Renal cortex interstitium (tissue), 11 donors: Measurements from ENCODE around the gene MUC20. TPM values are rescaled to one million over a fixed set of nuclear protein-coding genes. Genes with fewer than 3 reads are reported as not detected.
"Not testable (repeated sequence)": the region's sequence is repeated elsewhere in the genome, so short reads cannot be mapped to it uniquely, and the experiment has no call there.

Source experiments
- DNase-seq, 11 donors: peaks; one replicate each; pipeline ENCODE4 v3.0.0-alpha.2; 2013; ENCODE audit warnings: low read depth in 9 of 11, low spot score in 4 of 11; ENCODE audit errors: extremely low read depth in 1 of 11
- polyA plus RNA-seq, 3 donors: library from polyadenylated mRNA; unstranded; fragments of 120-200 nt; gene quantifications; one replicate each; pipeline ENCODE4 v1.2.1, GENCODE V29; 2013; ENCODE audit not compliant: insufficient read length in 3 of 3

Gene MUC20
- polyA plus RNA-seq, 3 donors, result 16.3 to 37.2 (median 16.7) TPM

DNA sequence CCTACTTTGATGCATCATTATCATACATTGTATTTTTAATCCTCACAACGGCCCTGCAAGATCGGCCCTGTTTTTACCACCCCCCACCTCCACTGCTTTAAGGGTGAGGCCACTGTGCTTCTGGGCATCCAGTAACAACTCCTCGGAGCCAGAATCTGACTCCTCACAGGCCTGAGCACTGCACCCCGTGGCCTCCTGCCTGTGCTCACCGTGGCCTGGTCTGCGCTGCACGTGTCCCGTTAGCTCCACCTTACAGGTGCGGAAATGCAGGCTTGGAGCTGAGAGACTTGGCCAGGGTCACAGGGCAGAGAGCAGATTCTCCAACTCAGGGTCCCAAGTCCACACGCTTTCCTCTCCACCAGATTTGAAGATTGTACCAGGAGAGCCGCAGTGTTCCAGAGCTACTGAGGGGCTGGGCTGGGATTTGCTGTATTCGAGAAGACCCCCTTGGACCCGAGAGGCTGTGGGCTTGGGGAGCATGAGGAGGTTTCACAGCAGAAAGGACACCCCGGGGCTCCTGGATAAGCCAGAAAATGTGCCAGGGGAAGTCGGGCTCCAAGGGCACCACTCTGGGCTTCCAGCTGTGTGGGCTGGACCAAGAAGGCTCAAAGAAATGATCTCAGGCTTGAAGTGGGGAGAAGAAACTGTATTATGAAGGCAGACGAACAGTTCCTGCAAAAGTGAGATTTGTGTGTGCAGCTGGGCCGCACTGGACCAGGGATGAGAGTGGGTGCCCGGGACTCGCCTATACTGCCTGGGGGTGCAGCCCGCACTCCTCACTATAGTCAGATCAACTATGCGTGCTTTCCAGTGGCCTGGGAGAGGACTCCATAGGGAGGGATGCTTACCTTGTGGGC is 1.6 kb downstream of the MUC20 start:
- DNase-seq, result not testable (repeated sequence)

DNA sequence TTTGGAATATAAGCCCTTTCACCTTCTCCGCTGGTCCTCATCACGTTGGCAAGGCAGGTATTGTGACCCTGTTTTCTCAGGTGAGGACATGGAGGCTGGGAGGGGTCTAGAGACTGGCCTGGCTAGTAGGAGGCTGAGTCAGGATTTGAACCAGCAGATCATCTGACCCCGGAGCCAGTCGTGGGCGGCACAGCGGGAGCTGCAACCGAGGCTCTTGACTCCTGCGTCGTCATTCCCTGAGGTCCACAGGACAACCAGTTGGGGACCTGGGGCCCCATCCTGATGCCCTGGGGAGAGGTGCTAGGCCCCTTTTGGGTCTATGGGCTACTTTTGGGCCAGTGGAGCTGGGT is 2.2 kb downstream of the MUC20 start:
- DNase-seq, result not testable (repeated sequence)

DNA sequence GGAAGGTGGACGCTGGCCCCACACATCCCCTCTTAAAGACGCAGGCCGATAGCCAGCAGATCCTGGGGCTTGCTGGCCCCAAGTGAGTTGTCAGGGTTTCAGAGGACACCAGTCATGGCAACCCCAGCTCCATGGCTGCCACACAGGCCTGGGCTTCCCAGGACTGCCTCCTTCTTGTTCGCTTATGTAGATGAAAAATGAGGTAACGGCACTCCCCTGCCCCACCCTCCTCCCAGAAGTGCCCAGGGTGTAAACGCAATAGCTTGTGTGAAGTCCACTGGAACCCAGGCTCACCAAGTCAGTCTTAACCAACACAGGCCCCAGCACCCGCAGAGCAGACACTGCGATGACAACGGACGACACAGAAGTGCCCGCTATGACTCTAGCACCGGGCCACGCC is 3.6 kb downstream of the MUC20 start:
- not testable (repeated sequence) for DNase-seq

DNA sequence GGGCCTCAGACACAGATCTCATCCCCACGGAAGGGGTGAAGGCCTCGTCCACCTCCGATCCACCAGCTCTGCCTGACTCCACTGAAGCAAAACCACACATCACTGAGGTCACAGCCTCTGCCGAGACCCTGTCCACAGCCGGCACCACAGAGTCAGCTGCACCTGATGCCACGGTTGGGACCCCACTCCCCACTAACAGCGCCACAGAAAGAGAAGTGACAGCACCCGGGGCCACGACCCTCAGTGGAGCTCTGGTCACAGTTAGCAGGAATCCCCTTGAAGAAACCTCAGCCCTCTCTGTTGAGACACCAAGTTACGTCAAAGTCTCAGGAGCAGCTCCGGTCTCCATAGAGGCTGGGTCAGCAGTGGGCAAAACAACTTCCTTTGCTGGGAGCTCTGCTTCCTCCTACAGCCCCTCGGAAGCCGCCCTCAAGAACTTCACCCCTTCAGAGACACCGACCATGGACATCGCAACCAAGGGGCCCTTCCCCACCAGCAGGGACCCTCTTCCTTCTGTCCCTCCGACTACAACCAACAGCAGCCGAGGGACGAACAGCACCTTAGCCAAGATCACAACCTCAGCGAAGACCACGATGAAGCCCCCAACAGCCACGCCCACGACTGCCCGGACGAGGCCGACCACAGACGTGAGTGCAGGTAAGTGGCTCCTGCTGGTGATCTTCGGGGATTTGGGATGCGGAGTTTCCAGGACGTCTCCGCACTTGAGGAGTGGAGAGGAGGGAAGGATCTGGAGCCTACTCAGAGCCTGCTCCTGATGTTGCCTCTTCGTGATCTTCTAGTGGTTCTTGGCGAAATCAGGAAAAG is 5.3 kb downstream of the MUC20 start:
- not testable (repeated sequence) for DNase-seq

DNA sequence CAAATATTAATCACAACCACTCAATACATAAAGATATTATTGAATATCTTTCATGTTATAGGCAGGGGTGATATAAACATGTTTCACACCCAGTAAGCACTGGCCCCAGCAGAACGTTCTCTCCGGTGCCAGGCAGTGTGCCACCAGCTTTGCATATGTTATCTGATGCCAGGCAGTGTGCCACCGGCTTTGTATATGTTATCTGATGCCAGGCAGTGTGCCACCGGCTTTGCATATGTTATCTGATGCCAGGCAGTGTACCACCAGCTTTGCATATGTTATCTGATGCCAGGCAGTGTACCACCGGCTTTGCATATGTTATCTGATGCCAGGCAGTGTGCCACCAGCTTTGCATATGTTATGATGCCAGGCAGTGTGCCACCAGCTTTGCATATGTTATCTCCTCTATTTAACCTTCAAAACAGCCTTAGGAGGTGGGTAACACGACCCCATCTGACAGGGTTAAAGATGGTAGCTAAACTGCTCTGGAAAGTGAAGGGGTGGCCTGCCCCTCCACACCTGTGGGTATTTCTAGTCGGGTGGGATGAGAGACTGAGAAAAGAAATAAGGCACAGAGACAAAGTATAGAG is 6.9 kb downstream of the MUC20 start:
- DNase-seq, result no peak

DNA sequence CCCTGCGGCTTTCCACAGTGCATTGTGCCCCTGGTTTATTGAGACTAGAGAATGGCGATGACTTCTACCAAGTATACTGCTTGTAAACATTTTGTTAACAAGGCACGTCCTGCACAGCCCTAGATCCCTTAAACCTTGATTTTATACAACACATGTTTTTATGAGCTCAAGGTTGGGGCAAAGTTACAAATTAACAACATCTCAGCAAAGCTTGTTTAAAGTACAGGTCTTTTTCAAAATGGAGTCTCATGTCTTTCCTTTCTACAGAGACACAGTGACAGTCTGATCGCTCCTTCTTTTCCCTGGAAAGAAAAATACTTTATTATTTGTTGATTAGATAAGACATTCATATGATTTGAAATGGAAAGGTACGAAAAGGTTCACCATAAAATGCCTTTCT is 8.0 kb downstream of the MUC20 start:
- DNase-seq, result not testable (repeated sequence)

DNA sequence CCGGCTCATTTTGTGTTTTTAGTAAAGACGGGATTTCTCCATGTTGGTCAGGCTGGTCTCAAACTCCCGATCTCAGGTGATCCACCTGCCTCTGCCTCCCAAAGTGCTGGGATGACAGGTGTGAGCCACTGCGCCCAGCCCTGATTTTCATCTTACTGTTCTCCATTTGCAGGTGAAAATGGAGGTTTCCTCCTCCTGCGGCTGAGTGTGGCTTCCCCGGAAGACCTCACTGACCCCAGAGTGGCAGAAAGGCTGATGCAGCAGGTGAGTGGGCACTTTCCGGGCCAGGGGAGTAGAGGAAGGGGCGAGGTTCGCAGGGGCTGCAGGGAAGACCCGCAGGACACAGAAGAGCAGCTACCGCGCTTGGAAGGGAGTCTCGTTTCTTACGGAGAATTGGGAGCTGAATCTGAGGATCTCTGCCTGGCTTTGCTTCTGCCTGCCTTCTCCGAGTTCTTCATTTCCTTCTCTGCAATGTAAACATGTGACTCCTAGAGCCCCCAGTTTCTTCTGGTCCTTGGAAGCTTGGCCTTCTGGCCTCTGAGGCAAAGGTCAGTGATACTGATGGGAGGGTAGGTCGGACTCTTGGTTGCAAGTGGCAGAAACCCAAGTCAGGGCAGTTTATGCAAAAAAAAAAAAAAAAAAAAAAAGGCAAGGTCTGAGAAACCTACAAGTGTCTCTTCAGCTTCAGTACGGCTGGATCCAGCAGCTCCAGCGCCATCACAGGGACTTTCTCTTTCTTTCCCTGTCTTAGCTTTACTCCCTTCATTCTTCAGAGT is 8.9 kb downstream of the MUC20 start:
- no peak for DNase-seq

DNA sequence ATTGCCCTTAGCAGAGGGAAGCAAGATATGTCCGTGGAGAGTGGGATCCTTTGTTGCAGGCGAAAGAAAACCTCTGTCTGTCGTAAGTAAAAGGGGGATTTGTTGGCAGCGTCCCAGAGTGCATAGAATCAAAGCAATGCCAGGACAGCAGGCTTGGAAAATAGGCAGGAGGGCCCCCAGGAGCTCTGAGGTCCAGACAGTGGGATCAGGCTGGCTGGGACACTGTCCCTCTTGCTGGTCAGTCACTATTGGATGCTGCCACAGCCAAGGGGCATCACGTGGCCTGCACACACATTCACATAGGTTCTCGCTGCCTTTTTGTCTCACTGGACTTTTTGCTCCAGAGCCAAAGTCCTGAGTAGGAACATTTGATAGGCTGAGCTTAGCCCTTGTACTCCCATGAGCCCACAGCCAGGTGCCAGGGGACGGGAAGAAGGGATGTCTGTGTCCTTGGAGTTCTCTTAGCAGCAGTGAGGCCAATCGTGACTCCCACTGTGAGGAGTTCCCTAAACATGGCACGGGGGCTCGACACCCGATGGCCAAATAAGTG is 10.7 kb downstream of the MUC20 start:
- DNase-seq, result no peak

DNA sequence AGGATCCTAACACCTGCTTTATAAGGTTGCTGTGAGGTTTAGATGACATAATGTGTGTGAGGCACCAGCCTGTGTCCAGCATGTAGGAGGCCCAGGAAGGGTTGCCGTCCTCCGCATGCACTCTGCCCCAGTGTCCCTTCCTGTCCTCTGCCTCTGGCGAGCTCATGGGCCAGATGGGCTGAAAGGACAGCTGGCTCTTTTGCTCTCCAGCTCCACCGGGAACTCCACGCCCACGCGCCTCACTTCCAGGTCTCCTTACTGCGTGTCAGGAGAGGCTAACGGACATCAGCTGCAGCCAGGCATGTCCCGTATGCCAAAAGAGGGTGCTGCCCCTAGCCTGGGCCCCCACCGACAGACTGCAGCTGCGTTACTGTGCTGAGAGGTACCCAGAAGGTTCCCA is 12.2 kb downstream of the MUC20 start:
- peak in 5 of 11 donors; percentile 19 to 59 (median 53) for DNase-seq

DNA sequence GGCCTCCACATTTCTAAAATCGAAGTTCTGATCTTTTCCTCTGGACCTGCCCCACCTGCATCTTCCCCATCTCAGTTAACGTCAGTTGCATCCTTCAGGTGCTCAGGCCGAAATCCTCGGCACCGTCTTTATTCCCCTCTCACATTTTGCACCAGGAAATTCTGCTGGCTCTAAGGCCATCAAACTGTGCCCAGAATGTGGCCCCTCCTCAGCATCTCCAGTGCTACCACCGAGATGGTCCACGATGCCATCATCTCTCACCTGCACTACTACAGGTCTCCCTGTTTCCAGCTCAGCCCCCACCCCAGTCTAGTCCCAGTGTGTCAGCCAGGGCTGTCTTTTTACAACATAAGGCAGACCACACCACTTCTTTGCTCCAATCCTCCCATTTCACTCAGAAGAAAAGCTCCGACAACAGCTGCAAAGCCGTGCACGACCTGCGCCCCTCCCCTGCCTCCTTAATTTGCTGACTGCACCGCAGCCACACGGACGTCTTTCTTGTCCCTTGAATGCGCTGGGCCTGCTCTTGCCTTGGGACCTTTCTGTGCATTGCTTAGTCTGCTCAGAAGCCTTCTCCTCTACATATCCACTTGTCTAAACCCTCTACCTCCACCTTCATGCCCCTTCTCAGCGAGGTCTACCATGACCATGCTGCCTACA is 14.4 kb downstream of the MUC20 start:
- no peak for DNase-seq

DNA sequence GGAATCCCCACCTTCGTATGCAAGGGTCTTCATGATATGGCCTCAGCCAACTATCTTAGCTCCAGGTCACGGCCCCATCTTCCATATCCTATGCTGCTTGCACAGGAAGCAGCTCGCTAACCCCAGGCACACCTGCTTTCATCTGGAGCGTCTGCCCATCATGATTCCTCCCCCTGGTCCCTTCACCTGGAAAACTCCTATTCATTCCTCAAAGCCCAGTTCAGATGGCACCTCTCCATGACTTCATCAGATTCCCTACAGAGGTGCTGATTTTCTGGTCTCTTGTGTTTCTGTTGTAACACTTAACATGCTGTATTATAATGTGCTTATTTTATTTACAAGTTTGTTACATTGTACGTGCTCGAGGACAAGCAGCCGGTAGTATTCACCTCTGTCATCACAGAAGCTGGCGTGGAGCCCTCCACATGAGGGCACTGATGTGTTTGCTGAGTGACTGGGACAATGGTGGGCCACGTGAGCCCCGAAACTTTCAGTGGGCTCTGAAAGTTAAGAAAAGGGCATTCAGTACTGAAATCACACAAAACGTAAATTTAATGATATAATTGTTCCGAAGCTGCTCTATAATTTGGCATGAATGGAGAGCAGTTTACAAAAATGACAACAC is 16.2 kb downstream of the MUC20 start:
- no peak for DNase-seq

DNA sequence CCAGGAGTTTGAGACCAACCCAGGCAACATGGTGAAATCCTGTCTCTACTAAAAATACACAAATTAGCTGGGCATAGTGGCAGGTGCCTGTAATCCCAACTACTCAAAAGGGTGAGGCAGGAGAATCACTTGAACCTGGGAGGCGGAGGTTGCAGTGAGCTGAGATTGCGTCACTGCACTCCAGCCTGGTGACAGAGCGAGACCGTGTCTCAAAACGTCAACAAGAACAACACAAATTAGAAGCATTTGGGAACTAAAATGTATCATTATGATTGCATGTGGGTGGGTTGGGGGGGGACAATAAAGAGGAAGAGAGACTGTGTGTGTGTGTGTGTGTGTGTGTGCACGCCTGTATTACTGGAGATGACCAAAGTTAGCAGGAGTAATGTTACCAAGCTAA is 17.0 kb downstream of the MUC20 start:
- not testable (repeated sequence) for DNase-seq

DNA sequence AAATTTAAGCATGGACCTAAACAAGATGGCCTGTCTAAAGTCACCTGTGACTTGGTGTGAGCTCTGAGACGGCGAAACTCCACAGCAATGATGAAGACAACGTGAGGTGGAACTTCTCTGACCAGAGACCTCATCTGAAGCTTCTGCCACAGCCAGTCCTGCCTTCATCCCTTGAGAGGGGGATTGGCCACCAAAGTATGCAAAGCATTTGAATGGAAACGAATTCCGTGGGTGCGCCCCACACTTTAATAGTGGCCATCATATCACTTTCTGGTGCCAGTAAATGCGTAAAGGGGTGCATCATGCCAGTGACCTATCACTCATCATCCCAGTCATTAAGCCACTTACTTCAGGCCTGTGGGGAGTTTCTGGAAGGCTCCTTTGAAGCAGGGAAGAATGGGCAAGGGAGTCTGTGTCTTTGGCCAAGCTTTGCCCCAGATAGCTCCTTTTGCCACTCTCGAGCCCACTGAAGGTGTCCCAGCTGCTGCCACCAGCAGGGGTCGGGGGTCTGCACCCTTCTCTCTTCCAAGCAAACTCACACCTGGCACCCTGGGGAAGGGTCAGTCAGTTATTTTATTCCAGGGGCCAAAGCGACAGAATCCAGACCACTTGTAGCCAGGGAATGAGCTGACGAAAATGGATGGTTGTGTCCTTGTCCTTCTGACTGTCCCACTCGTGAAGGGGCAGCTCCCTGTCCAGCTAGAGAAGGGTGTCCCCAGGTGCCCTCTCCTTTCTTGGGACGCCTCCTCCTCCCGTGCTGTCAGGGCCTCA is 17.7 kb downstream of the MUC20 start:
- no peak for DNase-seq

DNA sequence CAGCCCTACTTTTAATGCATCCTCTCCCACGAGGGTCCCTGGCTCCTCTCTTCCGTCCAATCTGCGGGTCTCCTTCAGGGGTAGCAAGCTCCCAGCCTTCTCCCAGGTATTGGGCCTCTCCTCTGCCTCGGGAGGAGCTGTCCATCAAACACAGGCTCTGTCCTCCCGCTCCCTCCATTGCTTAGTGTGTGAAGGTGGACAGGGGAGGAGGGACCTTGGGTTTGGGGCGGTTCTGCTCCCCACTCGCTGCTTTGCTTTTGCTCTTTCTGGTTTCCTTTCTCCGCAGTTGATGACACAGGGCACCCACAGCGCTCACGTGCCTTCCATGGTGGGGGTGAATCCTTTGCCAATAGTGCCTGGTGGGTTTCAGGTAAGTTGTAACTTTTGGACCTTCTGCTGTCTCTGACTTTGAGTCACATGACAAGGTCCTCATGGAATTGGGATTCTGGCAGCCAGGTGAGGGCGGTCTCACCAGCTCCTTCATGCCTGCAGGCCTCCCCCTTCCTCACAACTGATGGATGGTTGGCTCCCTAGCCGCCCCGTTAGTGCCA is 18.9 kb downstream of the MUC20 start:
- DNase-seq, result no peak

DNA sequence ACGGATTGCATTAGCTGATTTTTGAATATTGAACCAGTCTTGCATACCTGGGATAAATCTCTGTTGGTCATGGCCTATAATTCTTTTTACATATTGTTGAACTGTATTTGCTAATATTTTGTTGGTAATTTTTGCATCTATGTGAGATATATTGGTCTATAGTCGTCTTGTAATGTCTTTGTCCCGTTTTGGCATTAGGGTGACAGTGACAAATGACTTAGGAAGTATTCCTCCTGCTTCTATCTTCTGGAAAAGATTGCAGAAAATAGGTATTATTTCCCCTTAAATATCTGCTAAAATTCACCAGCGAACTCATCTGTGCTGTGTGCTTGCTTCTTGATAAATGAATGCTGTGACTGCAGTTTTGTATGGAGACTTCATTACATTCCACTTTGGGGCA is 23.7 kb downstream of the MUC20 start:
- DNase-seq, result no peak

DNA sequence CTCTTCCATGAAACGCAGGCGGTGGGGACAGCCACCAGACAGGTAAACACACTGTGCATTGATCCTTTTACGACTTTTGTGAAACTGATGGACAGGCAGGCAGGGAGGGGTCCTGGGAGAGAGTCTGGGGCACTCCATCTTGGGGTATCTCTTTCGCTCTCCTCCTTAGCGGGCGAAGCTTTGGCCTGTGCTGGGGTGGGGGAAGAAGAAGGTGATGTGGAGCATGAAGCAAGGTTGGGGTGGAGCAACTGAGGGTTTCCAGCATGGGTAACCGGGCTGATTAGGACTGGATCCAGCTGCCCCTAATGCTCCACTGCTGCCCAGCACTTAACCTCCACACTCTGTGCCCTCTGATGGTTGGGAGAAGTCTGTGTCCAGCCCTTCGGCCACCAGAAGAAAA is 25.6 kb downstream of the MUC20 start:
- DNase-seq, result no peak

DNA sequence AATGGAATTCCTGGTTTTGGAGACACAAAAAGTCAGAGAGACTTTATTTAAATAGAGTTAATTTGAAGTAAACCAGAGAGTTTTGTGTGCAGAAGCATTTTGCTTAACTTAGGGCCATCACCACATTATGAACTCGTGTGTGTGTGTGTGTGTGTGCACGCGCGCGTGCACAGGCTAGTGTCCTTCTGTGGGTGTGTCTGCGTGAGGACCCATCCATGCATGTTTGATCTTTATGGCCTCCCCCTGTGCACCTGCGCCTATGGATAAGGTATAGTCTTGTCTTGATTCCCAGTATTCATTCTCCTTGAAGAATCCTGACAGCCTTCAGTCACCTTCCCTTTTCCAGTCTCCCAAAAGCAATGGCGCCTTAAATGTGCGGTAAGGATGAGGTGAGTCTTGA is 26.0 kb downstream of the MUC20 start:
- DNase-seq, result no peak
